Posterior vena cava (tissue), 2 donors: ENCODE data around the gene GID8. TPM values are rescaled to one million over a fixed set of nuclear protein-coding genes. Genes with fewer than 3 reads are reported as not detected.
A peak's percentile ranks its signal among the peaks of the same experiment; 100 is the strongest.

Experiments
- DNase-seq: peaks from one replicate; pipeline ENCODE4 v3.0.0-alpha.2; 2020; ENCODE audit warnings: low spot score
- intact Hi-C, 2 donors: fragments of 100-400 bp; cut with DNase I; formaldehyde crosslinking; loops; one replicate each; pipeline versions ENCODE4 v1.14.1 to v1.14.2; 2022 to 2023
- total RNA-seq, 2 donors: library from RNA; stranded (reverse); fragmentation: NEBNext Ultra II Directional; extraction: Animal tissue kit (Norgen Biotek cat#: 25700); gene quantifications; one replicate each; pipeline ENCODE4 v1.2.1, GENCODE V29; 2021
- donor health status: DM: yes; HTN: yes; CAD: no.
- donor health status: DM: yes; HTN: yes; CAD: no.

The GID8 gene
- total RNA-seq, 2 donors from 2014 or later, result 14.9 to 20.0 TPM

- intact Hi-C loops, result no loop called here
- DNase-seq, result no peak
Observed at GRCh38 chr20:62931464-62931863, 6.5 kb upstream of the GID8 start.

- no peak for DNase-seq
- intact Hi-C loops, result no loop called here
Observed at GRCh38 chr20:62933966-62934365, 4.0 kb upstream of the GID8 start.

- intact Hi-C loops, result no loop called here
Observed at GRCh38 chr20:62935204-62935967, 2.6 kb upstream of the GID8 start.

GRCh38 chr20:62935968-62936585 is 1.9 kb upstream of the GID8 start:
- intact Hi-C loops, result no loop called here
- no peak for DNase-seq

More at GRCh38 chr20:62935204-62935967, 2.6 kb upstream of the GID8 start:
- no peak for DNase-seq

- peak; percentile 99 for DNase-seq
Observed at GRCh38 chr20:62937268-62938104, 461 bp upstream of the GID8 start.

GRCh38 chr20:62940875-62941274 is 2.9 kb downstream of the GID8 start:
- DNase-seq, result no peak
- intact Hi-C loops, result loop anchor here in 1 of 2 donors (5.0 kb wide), 1 partner anchor 34 kb away; no protein-coding TSS in a partner anchor

More at GRCh38 chr20:62937268-62938104, 461 bp upstream of the GID8 start:
- intact Hi-C loops, result no loop called here

- intact Hi-C loops, result loop anchor here in 1 of 2 donors (5.0 kb wide), 1 partner anchor 34 kb away; no protein-coding TSS in a partner anchor
- no peak for DNase-seq
Observed at GRCh38 chr20:62941792-62942191, 3.8 kb downstream of the GID8 start.

GRCh38 chr20:62942456-62942855 is 4.5 kb downstream of the GID8 start:
- intact Hi-C loops, result loop anchor here in 1 of 2 donors (5.0 kb wide), 1 partner anchor 35 kb away; no protein-coding TSS in a partner anchor
- DNase-seq, result peak; percentile 35

GRCh38 chr20:62943396-62943795 is 5.4 kb downstream of the GID8 start:
- intact Hi-C loops, result loop anchor here in 1 of 2 donors (5.0 kb wide), 1 partner anchor 36 kb away; no protein-coding TSS in a partner anchor
- no peak for DNase-seq

- intact Hi-C loops, result loop anchor here in 1 of 2 donors (5.0 kb wide), 1 partner anchor 37 kb away; no protein-coding TSS in a partner anchor
- DNase-seq, result no peak
Observed at GRCh38 chr20:62944184-62944583, 6.2 kb downstream of the GID8 start.

- DNase-seq, result no peak
- intact Hi-C loops, result loop anchor here in 1 of 2 donors (5.0 kb wide), 1 partner anchor 37 kb away; no protein-coding TSS in a partner anchor
Observed at GRCh38 chr20:62944746-62945145, 6.8 kb downstream of the GID8 start.

- intact Hi-C loops, result no loop called here
- DNase-seq, result peak; percentile 73
Observed at GRCh38 chr20:62945771-62946339, 7.9 kb downstream of the GID8 start.

- DNase-seq, result no peak
- intact Hi-C loops, result no loop called here
Observed at GRCh38 chr20:62946918-62947317, 9.0 kb downstream of the GID8 start.

GRCh38 chr20:62947532-62948300 is 9.8 kb downstream of the GID8 start:
- peak; percentile 68 for DNase-seq
- intact Hi-C loops, result no loop called here

- DNase-seq, result no peak
- intact Hi-C loops, result no loop called here
Observed at GRCh38 chr20:62949153-62949821, 11.3 kb downstream of the GID8 start.

- intact Hi-C loops, result no loop called here
- DNase-seq, result no peak
Observed at GRCh38 chr20:62949962-62950361, 12.0 kb downstream of the GID8 start.

- intact Hi-C loops, result no loop called here
- no peak for DNase-seq
Observed at GRCh38 chr20:62950741-62951140, 12.8 kb downstream of the GID8 start.
